Measurements from ENCODE around the gene ATG2B. TPM values are rescaled to one million over a fixed set of nuclear protein-coding genes. Genes with fewer than 3 reads are reported as not detected.
A peak's percentile ranks its signal among the peaks of the same experiment; 100 is the strongest.

Gene ATG2B, protein sequence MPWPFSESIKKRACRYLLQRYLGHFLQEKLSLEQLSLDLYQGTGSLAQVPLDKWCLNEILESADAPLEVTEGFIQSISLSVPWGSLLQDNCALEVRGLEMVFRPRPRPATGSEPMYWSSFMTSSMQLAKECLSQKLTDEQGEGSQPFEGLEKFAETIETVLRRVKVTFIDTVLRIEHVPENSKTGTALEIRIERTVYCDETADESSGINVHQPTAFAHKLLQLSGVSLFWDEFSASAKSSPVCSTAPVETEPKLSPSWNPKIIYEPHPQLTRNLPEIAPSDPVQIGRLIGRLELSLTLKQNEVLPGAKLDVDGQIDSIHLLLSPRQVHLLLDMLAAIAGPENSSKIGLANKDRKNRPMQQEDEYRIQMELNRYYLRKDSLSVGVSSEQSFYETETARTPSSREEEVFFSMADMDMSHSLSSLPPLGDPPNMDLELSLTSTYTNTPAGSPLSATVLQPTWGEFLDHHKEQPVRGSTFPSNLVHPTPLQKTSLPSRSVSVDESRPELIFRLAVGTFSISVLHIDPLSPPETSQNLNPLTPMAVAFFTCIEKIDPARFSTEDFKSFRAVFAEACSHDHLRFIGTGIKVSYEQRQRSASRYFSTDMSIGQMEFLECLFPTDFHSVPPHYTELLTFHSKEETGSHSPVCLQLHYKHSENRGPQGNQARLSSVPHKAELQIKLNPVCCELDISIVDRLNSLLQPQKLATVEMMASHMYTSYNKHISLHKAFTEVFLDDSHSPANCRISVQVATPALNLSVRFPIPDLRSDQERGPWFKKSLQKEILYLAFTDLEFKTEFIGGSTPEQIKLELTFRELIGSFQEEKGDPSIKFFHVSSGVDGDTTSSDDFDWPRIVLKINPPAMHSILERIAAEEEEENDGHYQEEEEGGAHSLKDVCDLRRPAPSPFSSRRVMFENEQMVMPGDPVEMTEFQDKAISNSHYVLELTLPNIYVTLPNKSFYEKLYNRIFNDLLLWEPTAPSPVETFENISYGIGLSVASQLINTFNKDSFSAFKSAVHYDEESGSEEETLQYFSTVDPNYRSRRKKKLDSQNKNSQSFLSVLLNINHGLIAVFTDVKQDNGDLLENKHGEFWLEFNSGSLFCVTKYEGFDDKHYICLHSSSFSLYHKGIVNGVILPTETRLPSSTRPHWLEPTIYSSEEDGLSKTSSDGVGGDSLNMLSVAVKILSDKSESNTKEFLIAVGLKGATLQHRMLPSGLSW (N-terminal part only)
- 10 to 100 TPM; 23.4 to 48.9 (median 35.0) TPM for polyA plus RNA-seq (ENCODE audit: insufficient read length in 4 of 4)

DNA sequence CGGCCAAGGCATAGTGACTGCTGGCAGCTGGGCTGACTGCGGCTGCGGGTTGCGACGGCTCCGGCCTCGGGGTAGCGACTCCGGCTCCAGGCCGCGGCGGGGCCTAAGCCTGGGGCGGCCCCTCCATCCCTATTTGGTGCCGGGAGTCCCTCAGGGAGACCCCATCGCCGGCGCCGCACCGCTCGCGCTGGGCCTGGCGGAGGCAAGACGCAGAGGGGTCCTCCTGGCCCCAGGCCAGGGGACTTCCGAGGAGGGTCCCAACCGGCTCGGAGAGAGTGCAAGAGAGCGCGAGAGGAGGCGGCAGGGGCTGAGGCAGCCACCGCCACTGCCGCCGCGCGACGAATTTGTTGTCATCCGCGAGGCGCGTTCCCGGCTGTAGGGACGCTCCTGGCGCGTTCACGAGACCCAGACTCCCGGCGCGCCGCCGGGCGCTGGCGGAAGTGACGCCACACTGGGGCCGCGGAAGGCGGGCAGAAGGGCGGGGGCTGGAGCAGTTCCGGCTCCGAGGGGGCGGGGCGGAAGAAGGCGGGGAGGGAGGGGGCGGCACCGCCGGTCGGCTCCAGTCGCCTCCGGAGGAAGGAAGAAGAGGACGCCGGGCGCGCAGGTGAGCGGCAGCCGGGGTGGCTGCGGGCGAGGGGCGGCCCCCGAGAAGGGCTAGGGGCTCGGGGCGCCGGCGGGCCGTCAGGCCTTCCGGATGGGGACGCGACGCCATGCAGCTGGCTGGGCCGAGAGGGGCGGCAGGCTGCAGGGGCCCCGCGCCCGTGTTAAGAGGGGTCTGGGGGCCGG lies at the start of gene ATG2B, which contains the start of gene GSKIP:
Gene ATG2B, minus strand, starts transcription at position 377 of the 786 bp plus-strand sequence. Its CDS starts 365 bp downstream, at position 12.
Gene GSKIP, plus strand, starts transcription at position 562 of the 786 bp plus-strand sequence. CDS start 18,722 bp downstream, outside the sequence.
- peak; percentile 81 to 91 (median 88) for DNase-seq (ENCODE audit: low read depth in 4 of 4, low spot score in 2 of 4)

DNA sequence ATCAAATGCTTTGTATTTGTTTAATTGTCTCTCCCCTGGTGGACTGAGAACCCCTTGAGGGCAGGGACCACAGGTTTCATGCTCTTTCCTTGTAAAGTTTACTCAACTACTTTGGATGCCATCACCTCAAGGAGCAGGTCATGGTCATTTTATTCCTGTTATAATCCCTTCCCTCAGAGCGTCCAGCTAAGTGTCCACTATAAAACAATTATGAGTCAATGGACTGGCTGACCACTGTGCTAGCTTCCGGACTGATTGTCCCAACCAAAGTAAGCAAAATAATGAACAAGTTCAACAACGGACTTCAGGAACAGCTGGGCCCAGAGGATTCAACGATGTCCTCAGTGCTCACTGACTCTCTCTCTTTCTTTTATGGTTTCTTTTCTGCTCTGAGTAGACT lies 47.0 kb upstream of the ATG2B start:
- DNase-seq (ENCODE audit: low read depth in 4 of 4, low spot score in 2 of 4): no peak

DNA sequence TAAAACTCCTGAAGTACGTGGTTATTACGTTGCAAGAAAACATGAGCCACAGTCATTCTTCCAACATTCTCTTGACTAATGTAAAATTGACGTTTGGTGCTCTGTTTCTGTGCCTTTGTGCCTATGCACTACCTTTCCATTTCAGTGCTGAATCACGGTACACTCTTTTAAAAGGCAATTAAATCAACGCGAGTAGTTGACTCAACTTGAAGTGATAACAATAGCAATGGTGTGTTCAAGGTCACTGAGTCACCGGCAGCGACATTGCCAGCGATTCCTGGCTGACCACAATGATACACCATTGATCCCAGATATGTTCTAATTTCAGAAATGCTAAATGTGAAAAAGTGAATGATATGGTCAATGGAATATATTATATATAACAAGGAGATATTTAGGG lies 46.6 kb upstream of the ATG2B start:
- DNase-seq (ENCODE audit: low read depth in 4 of 4, low spot score in 2 of 4): no peak

DNA sequence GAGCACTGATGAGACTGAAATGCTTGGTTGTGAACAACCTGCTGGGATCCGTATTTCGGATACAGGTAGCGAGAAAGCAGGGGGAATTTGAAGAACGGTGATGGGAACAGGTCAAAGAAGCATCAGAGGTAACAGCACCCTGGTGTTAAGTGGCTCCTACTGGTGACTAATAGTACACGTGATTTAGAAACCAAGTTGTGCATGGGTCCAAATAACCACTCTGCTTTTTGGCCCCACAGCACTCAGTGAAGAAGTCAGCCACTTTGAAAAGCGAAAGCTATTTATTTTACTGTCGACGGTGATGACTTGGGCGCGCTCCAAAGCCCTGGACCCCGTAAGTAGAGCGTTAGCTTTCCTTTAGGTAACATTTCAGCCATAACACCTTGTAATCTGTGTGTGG lies 45.5 kb upstream of the ATG2B start:
- no peak for DNase-seq (ENCODE audit: low read depth in 4 of 4, low spot score in 2 of 4)

DNA sequence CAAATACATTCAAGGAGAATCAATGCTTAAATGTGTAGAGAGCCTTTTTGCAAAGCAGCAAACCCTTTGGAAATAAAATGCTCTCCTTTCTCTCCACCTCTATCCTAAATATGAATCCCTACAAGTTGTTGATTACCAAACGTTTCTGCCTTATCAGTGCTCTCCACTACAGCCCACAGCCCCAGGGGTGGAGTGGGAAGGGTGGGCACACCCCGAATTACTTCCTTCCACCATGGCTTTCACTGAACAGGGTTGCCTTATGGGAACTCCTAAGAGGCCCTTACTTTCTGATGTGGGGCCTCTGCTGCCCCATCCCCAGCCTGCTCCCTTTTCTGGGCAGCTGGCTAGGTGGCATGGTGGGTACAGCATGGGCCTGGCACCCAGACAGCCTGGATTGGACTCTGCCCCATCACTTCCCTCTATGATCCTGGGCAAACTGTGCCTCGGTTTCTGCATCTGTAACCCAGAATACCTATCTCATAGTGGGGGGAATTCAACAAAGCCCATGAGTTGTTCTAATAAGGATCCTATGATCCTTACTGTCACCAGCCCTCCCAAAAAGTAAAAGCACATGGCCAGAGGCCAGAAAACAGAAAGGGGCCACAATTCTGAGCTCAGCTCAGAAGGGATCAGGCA lies 44.9 kb upstream of the ATG2B start:
- no peak for DNase-seq (ENCODE audit: low read depth in 4 of 4, low spot score in 2 of 4)

DNA sequence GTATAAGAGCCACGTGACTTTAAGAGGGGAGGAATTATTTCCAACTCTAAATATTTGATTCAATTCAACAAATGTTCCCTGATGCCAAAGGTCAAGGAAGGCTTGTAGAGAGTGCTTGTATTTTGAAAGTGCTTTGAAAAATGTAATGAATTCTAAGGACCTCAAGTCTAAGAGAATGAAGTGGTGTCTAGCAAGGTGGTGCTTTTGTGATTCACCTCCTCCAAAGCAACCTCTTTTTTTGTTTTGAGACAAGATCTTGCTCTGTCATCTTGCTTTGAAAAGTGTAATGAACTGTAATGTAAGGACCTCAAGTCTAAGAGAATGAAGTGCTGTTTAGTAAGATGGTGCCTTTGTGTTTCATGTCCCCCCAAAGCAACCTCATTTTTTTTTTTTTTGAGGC lies 42.5 kb upstream of the ATG2B start:
- no peak for DNase-seq (ENCODE audit: low read depth in 4 of 4, low spot score in 2 of 4)

DNA sequence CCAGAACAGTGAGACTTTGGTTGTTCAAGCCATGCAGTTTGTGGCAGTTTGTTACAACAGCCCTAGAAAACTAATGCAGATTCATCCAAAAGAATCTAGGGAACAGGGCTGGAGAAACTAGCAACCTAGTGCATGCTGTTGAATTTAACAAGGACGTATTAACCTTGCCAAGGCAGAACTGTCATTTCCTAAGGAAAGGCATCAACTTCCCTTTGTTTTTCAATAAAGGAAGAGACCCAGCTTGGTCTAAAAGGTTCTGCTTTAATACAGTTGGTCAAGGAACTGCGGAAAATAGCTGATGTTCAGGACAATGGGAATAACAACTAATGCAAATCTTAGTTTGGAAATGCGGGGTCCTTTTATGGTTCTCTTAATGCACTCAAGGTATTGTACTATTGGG lies 40.3 kb upstream of the ATG2B start:
- DNase-seq (ENCODE audit: low read depth in 4 of 4, low spot score in 2 of 4): no peak

DNA sequence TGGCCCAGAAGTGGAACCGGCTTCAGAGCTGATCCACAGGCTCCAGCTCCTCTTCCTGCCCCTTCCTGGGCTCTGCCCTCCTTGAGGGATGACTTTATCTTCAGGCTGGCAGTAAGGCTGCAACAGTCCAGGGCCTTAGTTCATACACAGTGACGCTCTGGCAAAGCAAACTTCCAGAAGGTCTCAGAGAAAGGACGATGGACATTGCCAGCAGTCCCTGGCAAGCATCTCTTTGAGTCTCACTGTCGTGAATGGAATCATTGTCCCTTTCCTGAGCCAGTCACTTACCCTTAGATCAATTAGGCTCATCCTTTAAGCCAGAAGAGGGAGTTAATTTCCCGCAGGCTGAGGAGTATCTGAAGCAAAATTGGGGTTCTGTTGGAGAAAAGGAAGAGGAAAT lies 37.4 kb upstream of the ATG2B start:
- no peak for DNase-seq (ENCODE audit: low read depth in 4 of 4, low spot score in 2 of 4)

DNA sequence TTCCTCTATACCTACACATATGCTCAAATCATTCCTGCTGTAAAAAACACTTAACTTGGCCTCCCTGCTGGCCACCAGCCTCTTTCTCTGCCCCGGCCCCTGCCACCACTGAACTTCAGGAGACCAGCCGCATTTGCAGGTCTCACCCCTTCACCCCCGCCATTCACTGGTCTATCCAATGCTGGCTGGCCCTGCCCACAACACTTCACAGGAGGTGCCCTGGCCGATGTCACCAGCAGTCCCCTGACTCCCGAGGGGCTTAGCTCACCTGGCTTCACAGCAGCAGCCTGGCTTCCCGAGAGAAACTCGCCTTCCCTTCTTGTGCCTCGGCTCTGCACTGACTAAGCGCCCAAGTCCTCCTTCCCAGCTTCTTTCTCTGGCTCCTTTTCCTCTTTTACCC lies 36.3 kb upstream of the ATG2B start:
- DNase-seq (ENCODE audit: low read depth in 4 of 4, low spot score in 2 of 4): no peak

DNA sequence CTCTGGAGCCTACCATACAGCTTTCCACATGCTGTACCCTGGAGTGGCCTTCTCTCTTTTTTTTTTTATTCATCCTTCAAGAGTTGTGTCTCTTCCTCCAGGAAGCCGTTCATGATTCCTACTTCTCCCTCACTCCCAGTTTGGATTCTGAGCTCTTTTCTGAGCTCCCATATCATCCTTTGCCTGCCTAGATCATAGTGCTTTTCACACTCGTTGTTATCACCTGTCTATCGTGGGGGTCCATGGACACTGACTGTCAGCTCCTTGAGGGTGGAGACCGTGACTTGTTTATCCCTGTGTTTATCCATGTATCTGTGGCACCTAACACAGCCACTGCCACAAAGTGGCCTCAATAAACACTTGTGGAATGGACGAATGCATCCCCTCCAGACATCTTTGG lies 35.8 kb upstream of the ATG2B start:
- DNase-seq (ENCODE audit: low read depth in 4 of 4, low spot score in 2 of 4): no peak

DNA sequence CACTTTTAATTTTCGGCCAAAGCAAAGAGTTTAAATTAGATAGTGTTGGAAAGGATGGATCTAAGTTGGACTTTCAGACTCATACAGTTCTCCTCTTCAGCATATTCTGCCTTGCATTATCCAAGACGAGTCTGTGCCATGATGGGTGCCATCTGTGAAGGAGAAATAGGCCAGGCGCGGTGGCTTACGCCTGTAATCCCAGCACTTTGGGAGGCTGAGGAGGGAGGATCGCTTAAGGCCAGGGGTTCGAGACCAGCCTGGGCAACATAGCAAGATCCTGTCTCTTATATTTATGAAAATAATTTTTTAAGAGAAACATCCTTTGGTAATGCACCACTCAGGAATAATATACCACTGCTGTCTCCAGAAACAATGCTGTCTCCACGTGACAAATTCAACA lies 35.3 kb upstream of the ATG2B start:
- DNase-seq (ENCODE audit: low read depth in 4 of 4, low spot score in 2 of 4): no peak

DNA sequence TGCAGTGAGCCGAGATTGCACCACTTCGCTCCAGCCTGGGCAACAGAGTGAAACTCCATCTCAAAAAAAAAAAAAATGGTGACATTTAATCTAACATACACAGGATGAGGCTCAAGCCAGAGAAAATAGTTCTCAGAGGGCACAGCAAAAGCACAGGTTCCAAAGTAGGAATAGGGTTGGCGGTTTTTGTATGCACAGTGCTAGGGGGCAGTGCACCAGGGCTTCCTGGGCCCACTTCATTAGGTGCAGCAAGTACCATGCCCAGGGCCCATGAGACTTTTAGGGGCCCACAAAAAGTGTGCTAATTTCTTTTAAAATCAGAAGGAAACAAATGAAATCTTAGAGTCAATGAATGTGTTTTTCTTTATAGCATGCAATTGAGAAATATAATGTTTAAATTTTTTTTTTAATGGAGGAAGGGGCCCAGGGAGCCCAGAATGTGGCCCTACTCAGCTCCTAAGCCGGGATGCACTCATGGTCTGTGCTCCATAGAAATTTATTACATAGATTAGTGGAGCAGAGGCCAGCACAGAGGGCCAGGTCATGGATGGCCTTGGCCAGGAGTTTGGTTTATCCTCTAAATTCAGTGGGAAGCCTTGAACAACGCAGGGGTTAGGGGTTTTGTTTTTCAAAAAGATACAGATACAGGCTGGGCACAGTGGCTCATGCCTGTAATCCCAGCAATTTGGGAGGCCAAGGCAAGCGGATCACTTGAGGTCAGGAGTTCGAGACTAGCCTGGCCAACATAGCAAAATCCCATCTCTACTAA lies 31.1 kb upstream of the ATG2B start:
- no peak for DNase-seq (ENCODE audit: low read depth in 4 of 4, low spot score in 2 of 4)

DNA sequence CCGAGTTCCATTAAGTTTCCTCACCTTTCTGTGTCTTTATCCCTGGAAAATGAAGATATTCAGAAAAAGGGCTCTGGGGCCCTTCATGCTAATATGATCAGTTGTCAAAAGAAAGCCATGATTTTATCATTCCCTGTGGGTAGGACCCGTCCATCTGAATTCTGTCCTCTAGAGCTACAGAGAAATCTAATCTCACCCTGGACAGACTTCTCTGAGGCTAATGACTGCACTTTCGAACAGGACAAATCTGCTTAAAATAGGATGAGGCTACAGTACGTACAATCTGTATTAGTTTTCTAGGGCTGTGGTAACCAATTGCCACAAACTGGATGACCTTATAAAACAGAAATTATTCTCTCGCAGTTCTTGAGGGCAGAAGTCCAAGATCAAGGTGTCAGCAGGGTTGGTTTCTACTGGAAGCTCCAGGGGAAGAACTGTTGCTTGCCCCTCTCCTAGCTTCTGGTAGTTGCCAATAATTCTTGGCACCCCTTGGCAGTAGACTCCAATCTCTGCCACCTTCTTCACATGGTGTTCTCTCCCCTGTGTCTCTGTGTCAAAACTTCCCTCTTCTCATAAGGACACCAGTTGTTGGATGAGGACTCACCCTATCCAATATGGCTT lies 30.0 kb upstream of the ATG2B start:
- no peak for DNase-seq (ENCODE audit: low read depth in 4 of 4, low spot score in 2 of 4)

DNA sequence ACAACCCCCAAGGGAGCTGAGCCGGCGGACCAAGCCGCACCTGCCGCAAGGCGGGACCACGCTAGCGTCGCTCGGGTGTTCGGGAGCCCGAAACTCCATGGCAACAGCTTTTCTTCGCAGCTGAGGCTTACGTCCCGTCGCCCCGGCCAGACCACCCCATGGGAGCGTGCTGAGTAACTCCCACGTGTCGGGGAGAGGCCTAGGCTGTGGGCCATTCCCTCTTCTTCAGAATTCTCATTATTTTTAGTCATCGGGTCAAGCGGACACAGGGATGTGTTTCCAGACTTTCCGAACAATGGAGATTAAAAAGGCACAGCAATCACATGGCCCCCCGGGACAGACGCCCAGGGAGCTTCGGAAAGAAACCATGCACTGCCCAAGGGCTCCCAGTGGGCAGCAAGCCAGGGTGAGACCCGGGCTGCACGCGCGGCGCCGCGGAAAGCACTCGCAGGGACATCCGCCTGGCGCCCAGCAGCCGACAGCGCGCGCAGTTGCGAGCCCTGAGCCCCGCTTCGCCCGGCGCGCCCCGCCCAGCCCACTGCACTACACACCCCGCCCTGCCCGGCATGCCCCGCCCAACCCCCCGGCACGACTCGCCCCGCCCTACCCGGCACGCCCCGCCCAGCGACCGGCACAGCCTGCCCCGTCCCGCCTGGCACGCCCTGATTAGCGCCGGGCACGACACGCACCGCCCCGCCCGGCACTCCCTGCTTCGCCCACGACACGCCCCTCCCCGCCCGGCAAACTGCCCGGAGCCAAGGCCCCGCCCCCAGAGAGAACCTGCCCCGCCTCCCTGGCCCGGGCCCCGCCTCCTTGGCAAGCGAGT lies 28.4 kb upstream of the ATG2B start:
- DNase-seq (ENCODE audit: low read depth in 4 of 4, low spot score in 2 of 4): peak; percentile 45 to 80 (median 73)

DNA sequence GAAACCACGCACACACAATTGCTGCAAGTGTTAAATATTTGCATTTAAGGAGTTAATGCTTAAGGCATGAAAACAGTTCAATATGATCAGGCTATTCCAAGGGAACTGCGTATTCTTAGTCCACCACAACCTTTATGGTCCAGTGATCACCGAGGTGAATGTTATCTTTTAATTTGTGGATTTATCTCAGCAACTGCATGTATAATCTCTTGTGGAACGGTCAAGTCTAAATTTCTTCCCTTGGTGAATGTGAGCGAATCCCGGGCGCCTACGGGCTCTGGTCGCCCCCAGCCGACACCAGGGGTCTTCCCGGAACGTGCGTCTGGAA lies 27.8 kb upstream of the ATG2B start:
- peak in 2 of 4 donors; percentile 3 to 6 for DNase-seq (ENCODE audit: low read depth in 4 of 4, low spot score in 2 of 4)

DNA sequence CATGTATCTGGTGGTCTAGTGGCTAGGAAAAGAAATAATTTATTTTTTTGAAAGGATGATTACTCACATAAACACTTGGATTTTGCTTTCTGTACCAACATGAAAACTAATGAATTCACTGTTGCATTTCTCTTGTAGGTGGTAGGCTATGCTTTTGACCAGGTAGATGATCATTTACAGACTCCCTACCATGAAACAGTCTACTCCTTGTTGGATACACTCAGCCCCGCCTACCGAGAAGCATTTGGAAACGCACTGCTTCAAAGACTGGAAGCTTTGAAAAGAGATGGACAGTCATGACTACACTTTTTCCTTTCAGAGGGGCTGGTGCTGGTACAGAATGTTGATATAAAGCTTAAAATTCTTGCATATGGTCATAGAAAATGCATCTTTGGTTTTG lies 22.2 kb upstream of the ATG2B start:
- no peak for DNase-seq (ENCODE audit: low read depth in 4 of 4, low spot score in 2 of 4)

DNA sequence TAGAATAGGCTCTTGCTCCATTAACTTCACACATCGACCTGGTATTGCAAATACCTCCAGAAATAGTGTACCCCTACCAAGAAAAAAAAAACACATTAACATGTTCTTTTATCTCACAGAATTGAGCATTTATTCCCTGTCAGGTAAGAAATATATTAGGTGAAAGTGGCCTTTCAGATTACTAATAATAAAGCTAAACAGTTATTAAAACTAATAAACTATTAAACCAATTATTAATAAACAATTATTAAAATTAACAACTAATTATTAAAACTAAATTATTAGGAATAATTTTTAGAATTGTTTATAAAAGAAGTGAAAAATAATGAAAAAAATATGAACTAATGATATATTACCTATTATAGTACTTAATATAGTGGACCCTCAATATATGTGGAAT lies 21.6 kb upstream of the ATG2B start:
- DNase-seq (ENCODE audit: low read depth in 4 of 4, low spot score in 2 of 4): no peak

DNA sequence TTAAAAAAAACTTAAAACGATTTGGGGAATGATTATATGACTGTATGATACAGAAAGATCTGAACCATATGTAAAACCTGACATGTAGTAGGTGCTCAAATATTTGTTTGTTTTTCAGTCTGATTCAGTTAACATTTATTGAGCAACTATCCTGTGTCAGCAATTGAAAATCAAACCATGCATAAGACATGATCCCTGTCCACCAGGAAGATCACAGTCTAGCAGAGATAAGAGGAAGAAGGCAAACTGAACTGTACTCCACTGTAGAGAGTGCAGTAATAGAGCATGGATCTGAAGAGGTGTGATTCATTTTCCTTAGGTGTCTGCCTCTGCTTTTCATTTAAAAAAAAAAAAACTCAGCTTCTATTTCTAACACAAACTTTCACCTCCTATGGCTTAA lies 20.9 kb upstream of the ATG2B start:
- DNase-seq (ENCODE audit: low read depth in 4 of 4, low spot score in 2 of 4): no peak

Measured in left renal cortex interstitium (tissue), 4 donors.